Measurements from ENCODE around the gene ST8SIA5.

The ST8SIA5 gene

DNA sequence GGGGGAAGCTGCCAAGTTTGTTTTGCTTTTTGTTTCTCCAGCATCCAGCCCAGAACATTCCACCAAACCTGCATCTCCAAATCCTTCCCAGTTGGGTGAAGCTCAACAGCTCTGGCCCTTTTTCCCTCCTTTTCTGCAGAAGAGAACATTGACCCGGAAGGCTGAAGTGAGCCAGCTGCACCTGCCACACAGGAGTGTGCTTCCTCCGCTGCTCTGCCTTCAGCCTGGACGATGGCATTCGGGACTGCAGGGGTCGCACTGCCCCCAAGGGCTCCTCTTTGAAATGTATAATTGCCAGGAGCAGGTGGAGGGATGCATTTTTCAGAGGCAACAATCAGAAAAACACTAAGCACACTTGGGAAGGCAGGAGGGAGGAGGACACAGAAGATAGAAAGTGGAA, 41.8 kb downstream of the ST8SIA5 start:
- no peak for DNase-seq (ENCODE audit: low read depth)
- TF ChIP-seq, protein P1, sequence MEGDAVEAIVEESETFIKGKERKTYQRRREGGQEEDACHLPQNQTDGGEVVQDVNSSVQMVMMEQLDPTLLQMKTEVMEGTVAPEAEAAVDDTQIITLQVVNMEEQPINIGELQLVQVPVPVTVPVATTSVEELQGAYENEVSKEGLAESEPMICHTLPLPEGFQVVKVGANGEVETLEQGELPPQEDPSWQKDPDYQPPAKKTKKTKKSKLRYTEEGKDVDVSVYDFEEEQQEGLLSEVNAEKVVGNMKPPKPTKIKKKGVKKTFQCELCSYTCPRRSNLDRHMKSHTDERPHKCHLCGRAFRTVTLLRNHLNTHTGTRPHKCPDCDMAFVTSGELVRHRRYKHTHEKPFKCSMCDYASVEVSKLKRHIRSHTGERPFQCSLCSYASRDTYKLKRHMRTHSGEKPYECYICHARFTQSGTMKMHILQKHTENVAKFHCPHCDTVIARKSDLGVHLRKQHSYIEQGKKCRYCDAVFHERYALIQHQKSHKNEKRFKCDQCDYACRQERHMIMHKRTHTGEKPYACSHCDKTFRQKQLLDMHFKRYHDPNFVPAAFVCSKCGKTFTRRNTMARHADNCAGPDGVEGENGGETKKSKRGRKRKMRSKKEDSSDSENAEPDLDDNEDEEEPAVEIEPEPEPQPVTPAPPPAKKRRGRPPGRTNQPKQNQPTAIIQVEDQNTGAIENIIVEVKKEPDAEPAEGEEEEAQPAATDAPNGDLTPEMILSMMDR (conservative IDR thresholded peaks at IDR 0.05; ENCODE audit: low read length) = no peak
- no peak overlapping the region for H3K4me3 ChIP-seq (ENCODE audit: low read length)

- H3K4me3 ChIP-seq (ENCODE audit: low read length) = no peak overlapping the region
- peak; percentile 89 for DNase-seq (ENCODE audit: low read depth)
- TF ChIP-seq, protein P1 (conservative IDR thresholded peaks at IDR 0.05; ENCODE audit: low read length) = no peak
Observed at GRCh38 chr18:46712406-46712805, 44.4 kb downstream of the ST8SIA5 start.

GRCh38 chr18:46711444-46711863, 45.4 kb downstream of the ST8SIA5 start:
- H3K4me3 ChIP-seq (ENCODE audit: low read length) = no peak overlapping the region
- TF ChIP-seq, protein P1 (conservative IDR thresholded peaks at IDR 0.05; ENCODE audit: low read length) = no peak
- DNase-seq (ENCODE audit: low read depth) = no peak

GRCh38 chr18:46706968-46707367, 49.9 kb downstream of the ST8SIA5 start:
- DNase-seq (ENCODE audit: low read depth) = no peak
- no peak overlapping the region for H3K4me3 ChIP-seq (ENCODE audit: low read length)
- TF ChIP-seq, protein P1 (conservative IDR thresholded peaks at IDR 0.05; ENCODE audit: low read length) = no peak

- no peak overlapping the region for H3K4me3 ChIP-seq (ENCODE audit: low read length)
- TF ChIP-seq, protein P1 (conservative IDR thresholded peaks at IDR 0.05; ENCODE audit: low read length) = no peak
- no peak for DNase-seq (ENCODE audit: low read depth)
Observed at GRCh38 chr18:46705521-46705920, 51.3 kb downstream of the ST8SIA5 start.

DNA sequence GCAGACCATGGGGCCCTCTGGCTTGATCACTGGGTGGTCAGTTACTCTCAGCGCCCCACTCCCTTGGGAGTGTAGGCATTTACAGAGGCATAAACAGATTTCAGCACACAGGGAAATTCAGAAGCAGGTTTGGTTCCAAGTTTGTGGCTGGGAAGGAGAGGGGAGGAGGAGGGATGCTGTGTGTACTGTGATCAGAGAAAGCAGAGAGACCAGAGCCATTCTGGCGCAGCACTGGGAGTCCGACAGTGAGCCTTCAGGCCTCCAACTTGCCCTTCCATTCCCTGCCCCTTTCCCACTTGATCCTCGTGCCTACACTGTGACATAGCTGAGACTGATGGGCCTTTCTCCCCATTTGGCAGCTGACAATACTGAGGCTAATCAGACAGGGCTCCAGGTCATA, 52.0 kb downstream of the ST8SIA5 start:
- TF ChIP-seq, protein P1 (conservative IDR thresholded peaks at IDR 0.05; ENCODE audit: low read length) = no peak
- no peak overlapping the region for H3K4me3 ChIP-seq (ENCODE audit: low read length)
- DNase-seq (ENCODE audit: low read depth) = no peak

GRCh38 chr18:46704189-46704588, 52.7 kb downstream of the ST8SIA5 start:
- DNase-seq (ENCODE audit: low read depth) = no peak
- TF ChIP-seq, protein P1 (conservative IDR thresholded peaks at IDR 0.05; ENCODE audit: low read length) = no peak
- H3K4me3 ChIP-seq (ENCODE audit: low read length) = no peak overlapping the region
